Renal cortex interstitium (tissue), 11 donors: Measurements from ENCODE around the gene CACNA1C. TPM values are rescaled to one million over a fixed set of nuclear protein-coding genes. Genes with fewer than 3 reads are reported as not detected.
"Not testable (repeated sequence)": the region's sequence is repeated elsewhere in the genome, so short reads cannot be mapped to it uniquely, and the experiment has no call there.

Experiments used
- DNase-seq, 11 donors: peaks; one replicate each; pipeline ENCODE4 v3.0.0-alpha.2; 2013; ENCODE audit warnings: low read depth in 9 of 11, low spot score in 4 of 11; ENCODE audit errors: extremely low read depth in 1 of 11
- polyA plus RNA-seq, 3 donors: library from polyadenylated mRNA; unstranded; fragments of 120-200 nt; gene quantifications; one replicate each; pipeline ENCODE4 v1.2.1, GENCODE V29; 2013; ENCODE audit not compliant: insufficient read length in 3 of 3

Gene CACNA1C
- polyA plus RNA-seq, 3 donors, result 7.2 to 13.1 (median 7.8) TPM

DNA sequence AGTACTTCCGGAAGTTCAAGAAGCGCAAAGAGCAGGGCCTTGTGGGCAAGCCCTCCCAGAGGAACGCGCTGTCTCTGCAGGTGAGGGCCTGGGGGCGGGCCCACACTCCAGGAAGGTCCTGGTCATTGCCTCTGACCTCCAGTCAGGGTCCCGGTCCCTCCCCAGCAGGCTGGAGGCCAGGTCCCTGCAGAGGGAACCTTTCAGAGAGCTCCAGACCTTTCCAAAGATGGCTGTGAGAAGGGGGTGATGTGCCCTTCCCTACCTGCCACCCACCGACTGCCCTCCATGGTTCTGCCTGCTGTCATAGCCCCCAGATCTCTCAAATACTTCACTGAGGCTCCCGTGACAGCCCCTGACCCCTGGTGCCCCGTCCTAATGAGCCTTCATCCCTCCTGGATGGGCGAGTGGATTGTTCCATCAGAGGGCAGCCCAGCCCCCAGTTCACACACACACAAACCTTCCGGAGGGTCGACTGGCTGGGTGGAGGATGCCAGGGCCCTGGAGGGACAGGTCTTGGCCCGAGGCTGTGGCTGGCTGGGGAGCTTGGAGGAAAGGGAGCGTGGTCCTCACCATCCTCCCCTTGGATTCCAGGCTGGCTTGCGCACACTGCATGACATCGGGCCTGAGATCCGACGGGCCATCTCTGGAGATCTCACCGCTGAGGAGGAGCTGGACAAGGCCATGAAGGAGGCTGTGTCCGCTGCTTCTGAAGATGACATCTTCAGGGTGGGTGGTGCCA is 624.5 kb downstream of the CACNA1C start:
- DNase-seq, result no peak

DNA sequence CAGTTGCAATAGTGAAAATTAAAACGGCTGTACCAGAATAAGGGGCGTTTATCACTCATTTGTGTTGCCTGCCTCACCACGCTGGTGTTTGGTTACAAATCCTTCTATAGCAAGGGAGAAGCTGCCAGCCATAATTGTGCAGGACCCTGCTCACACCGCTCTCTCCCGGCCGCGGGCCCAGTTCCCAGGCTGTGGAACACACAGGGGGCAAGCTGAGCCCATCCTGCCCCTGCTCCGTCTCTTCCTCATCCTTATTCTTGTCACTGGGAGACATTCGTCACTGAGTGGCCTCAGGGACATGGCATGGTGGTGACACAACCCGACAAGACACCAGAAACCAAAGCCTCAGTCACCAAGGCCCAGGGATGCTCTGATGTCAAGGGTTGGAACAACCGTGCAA is 625.6 kb downstream of the CACNA1C start:
- DNase-seq, result no peak

DNA sequence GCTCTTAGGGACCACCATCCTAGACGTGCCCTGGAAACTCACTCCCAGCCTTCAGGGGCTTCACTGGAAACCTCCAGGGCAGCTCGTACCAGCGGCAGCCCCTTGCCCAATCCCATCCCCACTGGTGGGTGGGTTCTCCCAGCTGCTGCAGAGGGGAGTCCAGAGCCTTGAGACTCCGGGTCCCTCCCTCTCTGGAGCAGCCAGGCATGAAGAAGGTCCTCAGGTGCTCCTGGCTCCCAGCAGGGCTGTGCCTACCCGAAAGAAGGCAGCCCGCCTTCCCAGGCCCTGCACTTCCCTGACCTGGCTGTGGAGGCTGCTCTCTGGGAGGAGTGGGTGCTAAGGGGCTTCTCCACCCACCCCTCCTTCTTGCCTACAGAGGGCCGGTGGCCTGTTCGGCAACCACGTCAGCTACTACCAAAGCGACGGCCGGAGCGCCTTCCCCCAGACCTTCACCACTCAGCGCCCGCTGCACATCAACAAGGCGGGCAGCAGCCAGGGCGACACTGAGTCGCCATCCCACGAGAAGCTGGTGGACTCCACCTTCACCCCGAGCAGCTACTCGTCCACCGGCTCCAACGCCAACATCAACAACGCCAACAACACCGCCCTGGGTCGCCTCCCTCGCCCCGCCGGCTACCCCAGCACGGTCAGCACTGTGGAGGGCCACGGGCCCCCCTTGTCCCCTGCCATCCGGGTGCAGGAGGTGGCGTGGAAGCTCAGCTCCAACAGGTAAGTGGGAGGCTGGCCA is 626.5 kb downstream of the CACNA1C start:
- DNase-seq, result no peak

DNA sequence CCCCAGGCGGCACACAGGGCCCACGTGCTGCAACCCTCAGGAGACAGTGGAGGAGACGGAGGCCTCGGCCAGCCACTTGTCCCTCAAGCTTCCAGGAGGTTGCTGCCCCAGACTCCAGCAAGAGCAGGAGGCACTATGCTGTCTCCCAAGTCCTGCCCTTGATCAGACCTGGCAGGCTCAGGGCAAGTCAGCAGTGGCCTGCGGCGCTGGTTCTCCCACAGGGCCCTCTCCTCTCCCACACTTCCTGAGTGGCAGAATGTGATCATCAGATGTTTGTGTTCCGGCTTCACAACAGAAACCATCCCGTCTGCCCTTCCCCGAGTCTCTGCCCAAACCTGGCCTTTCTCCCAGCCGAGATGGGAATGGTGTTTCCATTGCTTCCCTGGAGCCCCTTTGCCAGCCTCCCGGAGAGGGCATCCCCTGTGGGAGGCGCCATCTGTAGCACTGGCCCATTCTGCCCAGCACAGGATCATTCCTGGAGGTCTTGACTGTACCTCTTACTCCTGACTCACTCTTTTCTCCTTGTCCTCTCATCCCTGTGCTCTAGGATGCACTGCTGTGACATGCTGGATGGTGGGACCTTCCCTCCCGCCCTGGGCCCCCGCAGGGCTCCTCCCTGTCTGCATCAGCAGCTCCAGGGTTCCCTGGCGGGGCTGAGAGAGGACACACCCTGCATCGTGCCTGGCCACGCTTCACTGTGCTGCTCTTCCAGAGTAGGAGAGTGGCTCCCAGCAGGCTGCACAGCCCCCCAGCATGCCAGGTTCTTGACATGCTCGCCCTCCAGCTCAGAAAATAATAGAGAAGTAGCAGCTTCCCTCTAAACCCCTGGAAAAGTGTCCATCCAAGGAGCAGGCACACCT is 627.3 kb downstream of the CACNA1C start:
- DNase-seq, result no peak

DNA sequence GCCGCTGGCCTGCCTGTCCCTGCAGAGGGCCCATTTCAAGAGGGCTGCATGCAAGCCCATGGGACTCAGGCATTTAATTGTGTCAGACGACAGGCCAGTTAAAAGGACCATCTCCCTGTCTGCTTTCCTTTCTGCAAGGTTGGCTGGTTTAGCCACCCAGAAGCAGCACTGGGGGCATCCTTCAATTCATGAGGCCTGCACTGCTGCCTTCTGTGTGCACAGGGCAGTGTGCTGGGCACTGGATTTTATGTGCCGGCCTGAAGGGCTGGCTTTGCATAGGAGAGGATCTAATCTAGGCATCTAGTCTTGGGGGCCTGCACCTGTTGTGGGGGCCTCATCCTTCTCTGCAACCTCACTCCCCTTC is 627.9 kb downstream of the CACNA1C start:
- DNase-seq, result no peak

DNA sequence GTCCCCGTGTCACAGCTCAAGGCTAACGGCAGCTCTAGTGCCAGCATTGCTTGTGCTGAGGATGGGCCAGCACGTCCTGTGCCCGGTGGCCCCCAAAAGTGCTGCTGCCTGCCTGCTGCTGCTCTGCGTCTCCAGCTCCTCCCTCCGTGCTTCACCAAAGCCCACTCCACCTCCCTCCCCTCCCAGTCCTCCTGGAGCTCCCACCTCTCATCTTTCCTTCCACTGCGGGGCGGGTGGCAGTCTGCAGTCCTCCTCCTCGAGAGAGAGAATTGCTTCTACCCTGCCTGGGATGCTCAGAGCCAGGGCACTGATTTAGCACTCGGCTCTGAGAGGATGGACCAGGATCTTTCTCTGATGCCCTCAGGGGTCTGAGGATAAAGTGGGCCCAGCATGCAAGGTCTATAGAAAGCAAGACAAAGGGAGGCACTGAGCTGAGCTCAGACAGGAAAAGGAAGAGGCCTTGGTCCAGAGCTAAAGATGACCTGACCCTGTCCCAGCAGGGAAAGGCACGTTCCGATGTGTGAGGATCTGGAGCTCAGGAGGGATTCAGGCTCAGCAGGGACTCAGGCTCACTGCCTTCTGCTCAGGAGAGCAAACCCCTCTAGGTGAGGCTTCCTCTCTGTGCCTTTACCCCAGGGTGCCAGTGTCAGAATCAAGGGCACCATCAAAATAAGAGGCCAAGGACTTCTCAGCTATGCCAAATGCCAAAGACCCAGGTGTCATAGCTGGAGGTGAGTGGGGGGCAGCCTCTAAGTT is 628.8 kb downstream of the CACNA1C start:
- no peak for DNase-seq

DNA sequence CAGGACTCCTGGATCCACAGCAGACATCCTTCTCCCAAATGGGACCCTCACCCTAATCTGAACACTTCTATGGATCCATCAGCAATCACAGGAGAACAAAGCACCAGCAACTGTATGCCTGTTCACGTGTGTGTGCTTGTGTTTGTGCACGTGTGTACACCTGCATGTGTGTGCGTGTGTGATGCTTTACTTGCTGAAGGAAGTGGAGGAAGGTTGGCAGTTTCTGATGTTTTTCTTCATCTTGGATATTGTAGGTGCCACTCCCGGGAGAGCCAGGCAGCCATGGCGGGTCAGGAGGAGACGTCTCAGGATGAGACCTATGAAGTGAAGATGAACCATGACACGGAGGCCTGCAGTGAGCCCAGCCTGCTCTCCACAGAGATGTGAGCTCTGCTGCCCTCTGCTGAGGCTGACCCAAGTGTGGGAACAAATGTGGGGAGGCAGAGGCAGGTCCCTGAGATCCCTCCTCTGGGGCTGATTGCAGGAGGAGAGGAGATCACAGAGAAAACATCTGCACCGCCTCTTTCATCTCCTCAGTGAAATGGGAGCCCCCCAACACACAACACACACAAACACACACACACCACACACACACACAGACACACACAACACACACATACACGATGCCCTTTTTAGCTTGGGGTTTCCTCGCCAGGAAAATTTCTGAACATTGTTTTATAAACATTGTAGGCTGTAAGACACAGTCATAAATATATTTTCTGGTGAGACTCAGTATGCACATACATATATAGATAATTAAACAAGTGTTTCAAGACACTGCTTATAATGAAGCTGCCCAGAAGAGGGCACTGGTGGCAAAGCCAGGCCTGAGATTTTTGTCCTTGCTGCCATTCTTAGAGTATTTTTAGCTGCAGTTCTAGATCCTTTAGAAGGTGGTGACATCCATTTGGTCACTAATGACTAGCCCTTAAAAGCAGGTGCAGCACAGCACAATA is 629.8 kb downstream of the CACNA1C start:
- DNase-seq, result peak in 2 of 11 donors; percentile 18 to 32

DNA sequence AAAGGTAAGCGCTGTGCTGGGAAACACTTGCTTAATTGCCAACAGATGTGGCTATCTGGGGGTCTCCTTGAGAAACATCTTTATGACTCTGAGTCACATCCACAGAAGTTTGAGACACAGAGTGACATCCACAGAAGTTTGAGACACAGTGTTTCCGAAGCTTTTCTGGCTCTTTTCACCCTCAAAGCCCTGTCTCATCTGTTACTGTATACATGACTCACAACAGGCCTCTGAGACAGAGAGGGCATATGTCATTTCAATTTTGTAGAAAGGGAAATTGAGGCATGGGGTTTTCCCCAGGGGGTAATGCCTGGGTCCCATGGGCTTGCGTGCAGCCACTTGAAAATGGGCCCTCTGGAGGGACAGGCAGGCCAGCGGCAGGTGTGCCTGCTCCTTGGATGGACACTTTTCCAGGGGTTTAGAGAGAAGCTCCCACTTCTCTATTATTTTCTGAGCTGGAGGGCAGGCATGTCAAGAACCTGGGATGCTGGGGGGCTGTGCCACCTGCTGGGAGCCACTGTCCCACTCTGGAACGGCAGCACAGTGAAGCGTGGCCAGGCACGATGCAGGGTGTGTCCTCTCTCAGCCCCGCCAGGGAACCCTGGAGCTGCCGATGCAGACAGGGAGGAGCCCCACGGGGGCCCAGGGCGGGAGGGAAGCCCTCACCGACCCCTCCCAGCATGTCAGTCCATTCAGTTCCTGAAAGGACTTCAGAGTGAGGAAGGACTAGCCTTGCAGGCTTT is 630.7 kb downstream of the CACNA1C start:
- DNase-seq, result no peak

DNA sequence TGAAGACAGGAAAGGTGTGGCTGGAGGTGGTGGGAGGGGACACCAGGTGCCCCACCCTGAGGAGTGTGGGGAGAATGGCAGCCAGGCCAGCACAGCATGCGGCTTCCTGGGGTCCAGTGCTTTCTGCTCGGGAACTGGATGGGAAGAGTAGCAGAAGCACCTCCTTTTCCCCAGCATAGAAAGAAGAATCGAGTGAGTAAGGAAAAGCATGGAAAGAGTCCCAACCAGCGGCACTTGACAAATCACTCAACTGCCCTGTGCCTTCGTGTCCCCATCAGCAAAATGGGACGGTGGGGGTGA is 631.2 kb downstream of the CACNA1C start:
- DNase-seq, result not testable (repeated sequence)

DNA sequence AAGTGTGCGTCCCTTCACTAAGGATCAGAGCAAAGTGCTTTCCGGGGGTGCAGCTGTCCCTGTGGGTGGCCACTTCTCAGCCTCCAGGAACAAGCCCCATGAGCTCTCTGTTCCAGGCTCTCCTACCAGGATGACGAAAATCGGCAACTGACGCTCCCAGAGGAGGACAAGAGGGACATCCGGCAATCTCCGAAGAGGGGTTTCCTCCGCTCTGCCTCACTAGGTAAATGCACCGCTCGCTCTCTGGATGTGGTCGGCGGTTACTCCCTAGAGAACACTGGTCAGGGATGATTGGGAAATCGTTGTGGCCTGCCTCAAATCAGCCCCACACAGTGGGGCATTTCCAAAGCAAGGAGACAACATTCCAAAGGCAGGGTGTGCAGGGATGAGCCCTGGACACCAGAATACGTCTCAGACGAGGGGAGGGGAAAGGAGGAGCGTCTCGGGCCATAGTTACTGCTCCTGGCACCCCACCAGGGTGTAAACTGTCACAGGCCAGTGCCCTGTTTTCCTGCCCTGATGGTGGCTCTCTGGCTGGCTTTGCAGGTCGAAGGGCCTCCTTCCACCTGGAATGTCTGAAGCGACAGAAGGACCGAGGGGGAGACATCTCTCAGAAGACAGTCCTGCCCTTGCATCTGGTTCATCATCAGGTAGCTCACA is 633.0 kb downstream of the CACNA1C start:
- DNase-seq, result not testable (repeated sequence)

DNA sequence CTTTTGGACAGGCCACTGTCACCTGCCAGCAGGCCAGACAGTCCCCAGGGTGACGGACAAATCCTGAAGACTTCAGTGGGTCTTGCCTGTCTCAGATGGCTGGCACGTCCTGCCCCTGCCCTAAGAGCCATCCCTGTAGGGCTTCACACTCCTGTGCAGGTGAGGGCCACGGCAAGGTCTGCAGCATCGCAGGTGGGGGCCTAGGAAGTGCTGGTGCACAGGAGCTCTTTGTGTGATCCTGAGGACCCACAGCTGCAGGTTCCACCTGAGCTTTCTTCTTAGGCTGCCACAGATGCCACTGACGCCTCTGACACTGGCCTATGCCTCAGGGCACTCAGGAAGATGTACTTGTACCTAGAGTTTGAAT is 633.5 kb downstream of the CACNA1C start:
- no peak for DNase-seq

DNA sequence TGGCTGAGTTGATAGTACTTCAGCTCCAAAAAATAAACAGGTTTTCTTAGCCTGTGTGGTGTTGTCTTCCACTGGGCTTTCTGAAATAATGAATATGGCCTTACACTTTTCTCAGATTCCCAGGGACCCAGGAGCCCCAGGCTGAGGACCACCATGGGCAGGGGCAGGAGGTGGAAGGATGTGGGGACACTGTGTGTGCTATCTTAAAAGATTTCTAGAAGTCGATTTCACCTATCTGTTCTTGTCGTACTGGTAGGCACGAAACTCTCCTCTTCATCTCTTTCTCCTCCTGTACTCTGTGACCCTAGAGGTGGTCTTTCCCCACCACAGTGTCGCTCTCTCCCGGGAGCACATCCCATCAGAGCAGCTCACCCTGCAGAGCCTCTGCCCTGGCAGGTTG is 634.3 kb downstream of the CACNA1C start:
- DNase-seq, result no peak

DNA sequence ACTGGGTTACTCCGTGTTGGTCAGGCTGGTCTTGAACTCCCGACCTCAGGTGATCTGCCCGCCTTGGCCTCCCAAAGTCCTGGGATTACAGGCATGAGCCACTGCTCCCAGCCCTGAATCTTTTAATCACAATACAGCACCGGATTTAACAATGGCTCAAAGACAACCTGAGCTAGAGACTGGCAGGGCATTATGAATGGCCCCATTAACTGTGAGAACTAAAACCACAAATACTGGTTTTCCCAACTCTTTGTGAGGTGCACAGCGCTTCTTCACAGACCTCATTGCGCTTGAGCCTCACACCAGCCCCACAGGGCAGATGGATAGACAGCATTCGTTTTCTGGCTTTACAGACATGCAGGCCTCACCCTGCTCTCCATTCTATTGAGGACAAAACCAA is 634.9 kb downstream of the CACNA1C start:
- no peak for DNase-seq

DNA sequence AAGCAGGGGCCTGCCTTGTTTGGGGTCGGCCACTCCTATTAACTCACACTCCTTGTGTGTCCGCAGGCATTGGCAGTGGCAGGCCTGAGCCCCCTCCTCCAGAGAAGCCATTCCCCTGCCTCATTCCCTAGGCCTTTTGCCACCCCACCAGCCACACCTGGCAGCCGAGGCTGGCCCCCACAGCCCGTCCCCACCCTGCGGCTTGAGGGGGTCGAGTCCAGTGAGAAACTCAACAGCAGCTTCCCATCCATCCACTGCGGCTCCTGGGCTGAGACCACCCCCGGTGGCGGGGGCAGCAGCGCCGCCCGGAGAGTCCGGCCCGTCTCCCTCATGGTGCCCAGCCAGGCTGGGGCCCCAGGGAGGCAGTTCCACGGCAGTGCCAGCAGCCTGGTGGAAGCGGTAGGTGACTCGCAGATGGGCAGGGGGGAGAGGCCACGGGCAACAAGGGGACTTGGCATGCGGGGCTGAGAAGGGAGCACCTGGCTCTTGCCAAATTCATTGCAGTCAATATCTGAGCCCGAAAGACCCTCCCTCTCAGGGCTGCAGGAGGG is 635.7 kb downstream of the CACNA1C start:
- no peak for DNase-seq

DNA sequence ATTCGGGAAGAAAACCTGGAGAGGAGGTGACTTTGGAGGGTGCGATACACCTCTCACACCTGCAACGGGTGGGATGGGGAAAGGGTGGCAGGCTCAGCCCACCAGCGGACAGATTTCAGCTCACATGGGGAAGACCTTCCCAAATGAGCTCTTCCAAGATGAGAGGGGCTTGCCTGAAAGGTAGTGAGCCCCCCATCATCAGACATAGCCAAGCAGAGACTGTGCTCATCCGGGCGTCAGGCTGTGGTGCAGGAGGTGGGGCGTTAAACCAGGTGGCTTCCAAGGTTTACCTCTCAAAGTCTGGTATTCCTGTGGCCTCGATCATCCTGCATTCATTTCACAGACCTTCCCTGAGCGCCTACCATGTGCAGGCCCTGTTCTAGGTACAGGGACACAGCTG is 636.6 kb downstream of the CACNA1C start:
- no peak for DNase-seq

DNA sequence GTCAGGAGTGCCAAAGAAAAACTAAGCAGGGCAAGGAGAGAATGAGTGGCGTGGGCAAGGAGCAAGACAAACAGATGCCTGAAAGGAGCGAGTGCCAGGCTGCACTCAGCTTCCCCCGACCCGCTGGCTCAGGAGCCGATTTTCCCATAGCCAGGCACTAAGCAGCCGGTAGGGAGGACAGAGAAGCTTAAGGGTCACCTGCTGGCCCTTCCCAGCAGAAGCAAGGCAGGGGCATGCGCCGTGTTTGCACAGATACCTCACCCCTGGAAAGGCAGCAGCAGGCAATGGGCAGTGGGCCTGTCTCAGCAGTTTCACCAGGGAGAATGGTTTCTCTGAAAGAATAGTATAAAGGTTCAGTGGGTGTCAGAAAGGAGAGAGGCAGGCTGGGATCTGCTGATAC is 637.1 kb downstream of the CACNA1C start:
- no peak for DNase-seq
